ENCODE data around the gene THNSL1. TPM values are rescaled to one million over a fixed set of nuclear protein-coding genes. Genes with fewer than 3 reads are reported as not detected.

The THNSL1 gene
- total and polyA plus RNA-seq, 9 donors: 3.2 to 9.7 (median 7.3) TPM

GRCh38 chr10:25071227-25071626 lies 54.8 kb downstream of the THNSL1 start:
- Histone ChIP-seq H3K9me3 (no peaks in the 10 kb centered on the region), H3K27ac (no peak overlapping the region), H3K4me3 (no peak overlapping the region), H3K27me3 (no peaks in the 10 kb centered on the region), H3K4me1 (ENCODE audit: insufficient read depth) (no peaks in the 10 kb centered on the region), H3K36me3 (no peaks in the 10 kb centered on the region)
- DNase-seq: no peak
- 89 to 100% (median 95%) methylated on average over 1 of the region's 1 CpG for WGBS, 3 donors
- TF ChIP-seq CTCF (IDR thresholded peaks at IDR 0.05): no peak
- no peak for TF ChIP-seq POLR2A (IDR thresholded peaks at IDR 0.05)
- TF ChIP-seq EP300 (IDR thresholded peaks at IDR 0.05): no peak
- intact Hi-C loops (cut with DNase I): no loop called here

- no peaks in the 10 kb centered on the region for H3K36me3 ChIP-seq
- no peaks in the 10 kb centered on the region for H3K9me3 ChIP-seq
- no peak overlapping the region for H3K27ac ChIP-seq
- 46 to 52% (median 50%) methylated on average over 2 of the region's 2 CpGs for WGBS, 3 donors
- TF ChIP-seq EP300 (IDR thresholded peaks at IDR 0.05) (no peak), POLR2A (IDR thresholded peaks at IDR 0.05) (no peak), CTCF (IDR thresholded peaks at IDR 0.05) (no peak)
- intact Hi-C loops (cut with DNase I): no loop called here
- no peak overlapping the region for H3K4me3 ChIP-seq
- H3K27me3 ChIP-seq: no peaks in the 10 kb centered on the region
- no peaks in the 10 kb centered on the region for H3K4me1 ChIP-seq (ENCODE audit: insufficient read depth)
- DNase-seq: no peak
Measured at GRCh38 chr10:25072786-25073185, 56.4 kb downstream of the THNSL1 start.

GRCh38 chr10:25075825-25076224 lies 59.4 kb downstream of the THNSL1 start:
- no peak for DNase-seq
- intact Hi-C loops (cut with DNase I): no loop called here

More at GRCh38 chr10:25075825-25076224, 59.4 kb downstream of the THNSL1 start:
- TF ChIP-seq POLR2A (IDR thresholded peaks at IDR 0.05) (no peak), EP300 (IDR thresholded peaks at IDR 0.05) (no peak), CTCF (IDR thresholded peaks at IDR 0.05) (no peak)
- no peaks in the 10 kb centered on the region for H3K36me3 ChIP-seq
- no peaks in the 10 kb centered on the region for H3K27me3 ChIP-seq
- H3K9me3 ChIP-seq: no peaks in the 10 kb centered on the region
- no peak overlapping the region for H3K27ac ChIP-seq
- H3K4me3 ChIP-seq: no peak overlapping the region
- peaks cover under 1% of the 10 kb centered on the region for H3K4me1 ChIP-seq (ENCODE audit: insufficient read depth)
- WGBS, 3 donors: 85 to 89% (median 88%) methylated on average over 4 of the region's 4 CpGs

Other genes with a start within 250 kb of the THNSL1 start
- gene PRTFDC1, start 64.0 kb upstream of the THNSL1 start, total RNA-seq: 10 to 100 TPM; 12.6 to 21.3 (median 14.7) TPM
- 10 to 100 TPM; 12.7 to 18.6 TPM for gene PRTFDC1, start 64.0 kb upstream of the THNSL1 start, polyA plus RNA-seq
- 1 to 10 TPM in 3 of 7 donors, under 1 TPM in 4; 0.20 to 8.6 (median 0.79) TPM for gene ENKUR, start 454 bp upstream of the THNSL1 start, total RNA-seq
- gene ENKUR, start 454 bp upstream of the THNSL1 start, polyA plus RNA-seq: under 1 TPM; 0.07 to 0.33 TPM
- under 1 TPM in 6 of 7 donors, not detected in 1; 0.10 to 0.47 (median 0.20) TPM for gene GPR158, start 158.4 kb downstream of the THNSL1 start, total RNA-seq
- gene GPR158, start 158.4 kb downstream of the THNSL1 start, polyA plus RNA-seq: under 1 TPM; 0.13 to 0.22 TPM